ENCODE results near the gene TMEM63B. TPM values are rescaled to one million over a fixed set of nuclear protein-coding genes. Genes with fewer than 3 reads are reported as not detected.

Gene TMEM63B
- total and polyA plus RNA-seq, 2 of the 8 experiments (the other 6 are each of a cell fraction or from before 2014, with no cell fraction given): 61.1 to 96.8 TPM

GRCh38 chr6:44099192-44099591 lies 28.2 kb upstream of the TMEM63B start:
- Histone ChIP-seq H3K14ac (ENCODE audit: insufficient read length) (no peak overlapping the region), H4K8ac (ENCODE audit: extremely low read depth, insufficient read depth, low read length) (no peak overlapping the region), H3K23me2 (ENCODE audit: low read depth, low read length) (no peaks in the 10 kb centered on the region), H3K79me1 (ENCODE audit: low read depth, low read length) (peaks cover 5% of the 10 kb centered on the region), H2BK15ac (ENCODE audit: low read length) (no peak overlapping the region), H2BK12ac (ENCODE audit: low read depth, low read length) (no peak overlapping the region), H3K4me3 (ENCODE audit: extremely low read depth in 1 of 4, insufficient read depth in 2 of 4, low read depth in 3 of 4, low read length in 4 of 4) (no peak overlapping the region), H3K9ac (replicated peaks in 1 of 4; ENCODE audit: extremely low read depth in 1 of 4, low read depth in 3 of 4, low read length in 3 of 4) (no peak overlapping the region), H3K27me3 (replicated peaks in 1 of 4; ENCODE audit: control insufficient read depth in 3 of 4, extremely low read depth in 1 of 4, insufficient read depth in 3 of 4, low read length in 3 of 4) (no peaks in the 10 kb centered on the region), H2BK20ac (ENCODE audit: low read length) (no peak overlapping the region), H2AFZ (ENCODE audit: low read length) (no peak overlapping the region), H3K4me1 (replicated peaks in 1 of 4; ENCODE audit: control insufficient read depth in 3 of 4, insufficient read depth in 4 of 4, low read length in 3 of 4) (peaks cover 0 to 9% (median 0%) of the 10 kb centered on the region in 4 experiments; a peak in 2 of 7 replicates), H3K27ac (ENCODE audit: low read depth, low read length) (no peak overlapping the region), H3K23ac (ENCODE audit: insufficient read length) (no peak overlapping the region), H2AK5ac (ENCODE audit: low read depth, low read length) (no peak overlapping the region), H3K9me3 (ENCODE audit: insufficient read depth in 2 of 2, low read depth in 1 of 2, low read length in 1 of 2) (no peaks in the 10 kb centered on the region), H4K20me1 (replicated peaks in 1 of 2; ENCODE audit: control insufficient read depth in 1 of 2, insufficient read depth in 2 of 2, low read length in 2 of 2) (peaks cover 9 to 22% of the 10 kb centered on the region in 2 experiments), H3K36me3 (ENCODE audit: control insufficient read depth in 2 of 4, insufficient read depth in 4 of 4, low read length in 3 of 4) (peaks cover 0 to 21% (median 1%) of the 10 kb centered on the region in 4 experiments; a peak in 4 of 8 replicates), H3K56ac (replicated peaks; ENCODE audit: insufficient read length, low read depth, low read length) (no peak overlapping the region), H4K91ac (replicated peaks; ENCODE audit: insufficient read length, low read length) (no peak overlapping the region), H4K5ac (ENCODE audit: insufficient read length, low read depth, low read length) (no peak overlapping the region), H3K4me2 (ENCODE audit: insufficient read depth in 1 of 2, low read depth in 2 of 2, low read length in 2 of 2) (no peak overlapping the region), H3K79me2 (ENCODE audit: control insufficient read depth in 1 of 2, insufficient read depth in 2 of 2, low read length in 2 of 2) (no peaks in the 10 kb centered on the region), H2BK5ac (ENCODE audit: low read depth, low read length) (no peak overlapping the region), H3K18ac (ENCODE audit: extremely low read depth, low read length) (no peak overlapping the region), H2BK120ac (replicated peaks; ENCODE audit: low read depth, low read length) (no peak overlapping the region), H3K4ac (replicated peaks; ENCODE audit: insufficient read length, low read depth, low read length) (no peak overlapping the region)
- FAIRE-seq: no peak
- ChIA-PET POLR2A (ENCODE audit: partially characterized antibody) (interaction anchor here (1.0 to 1.8 kb wide), 4 partner anchors 10 to 157 kb away, joined by 3 to 5 read pairs (median 4); no protein-coding TSS in a partner anchor), CTCF (ENCODE audit: partially characterized antibody) (interaction anchor here (0.7 to 10.8 kb wide), 22 partner anchors 9 to 493 kb away, joined by 3 to 255 read pairs (median 6); partner anchors contain the start of gene SLC35B2)
- no peak for DNase-seq (ENCODE audit: low read depth in 1 of 2, low spot score in 2 of 2)
- WGBS, 2 experiments (ENCODE audit: extremely low coverage in 1 of 2, insufficient coverage in 1 of 2, insufficient read length in 1 of 2, insufficient replicate concordance in 2 of 2, low coverage in 1 of 2, low lambda C conversion rate in 2 of 2, missing lambda C conversion rate in 1 of 2): 79% methylated on average over 1 of the region's 1 CpG; no CpG with 5 or more reads in 1 of the 2 experiments
- TF ChIP-seq, protein P1, sequence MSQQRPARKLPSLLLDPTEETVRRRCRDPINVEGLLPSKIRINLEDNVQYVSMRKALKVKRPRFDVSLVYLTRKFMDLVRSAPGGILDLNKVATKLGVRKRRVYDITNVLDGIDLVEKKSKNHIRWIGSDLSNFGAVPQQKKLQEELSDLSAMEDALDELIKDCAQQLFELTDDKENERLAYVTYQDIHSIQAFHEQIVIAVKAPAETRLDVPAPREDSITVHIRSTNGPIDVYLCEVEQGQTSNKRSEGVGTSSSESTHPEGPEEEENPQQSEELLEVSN (IDR thresholded peaks at IDR 0.05): no peak
- TF ChIP-seq SUZ12 (IDR thresholded peaks at IDR 0.05; ENCODE audit: low read length) (no peak), PHF8 (conservative IDR thresholded peaks at IDR 0.05; ENCODE audit: low read depth, low read length) (no peak), ATF2 (IDR thresholded peaks at IDR 0.05; ENCODE audit: low read length) (no peak), HDAC6 (IDR thresholded peaks at IDR 0.05; ENCODE audit: low read depth, low read length) (no peak), TEAD4 (IDR thresholded peaks at IDR 0.05; ENCODE audit: low read depth, low read length) (no peak), POU5F1 (IDR thresholded peaks at IDR 0.05; ENCODE audit: low read depth, low read length) (no peak), CBX5 (IDR thresholded peaks at IDR 0.05; ENCODE audit: low read depth, low read length) (no peak), JUN (IDR thresholded peaks at IDR 0.05; ENCODE audit: low read depth, low read length) (no peak), RXRA (IDR thresholded peaks at IDR 0.05; ENCODE audit: insufficient read depth, low read depth, low read length) (no peak), NANOG (IDR thresholded peaks at IDR 0.05; ENCODE audit: insufficient read depth, low read depth, low read length, poor library complexity, severe bottlenecking) (no peak)

Data from H1 (cell line).